NCI-H82 treated with DMSO at 0.1 percent for 48 hours (cell line): ENCODE results near the gene TMEM131L.
"Not testable (repeated sequence)": the region's sequence is repeated elsewhere in the genome, so short reads cannot be mapped to it uniquely, and the experiment has no call there.

Experiments used
- DNase-seq: peaks from one replicate; lab custom pipeline; 2025; ENCODE audit not compliant: unreplicated experiment; lab: John Stamatoyannopoulos, UW

Gene TMEM131L

GRCh38 chr4:153448003-153448731 lies 18.0 kb upstream of the TMEM131L start:
- DNase-seq = no peak

- DNase-seq = no peak
Measured at GRCh38 chr4:153449338-153449737, 16.8 kb upstream of the TMEM131L start.

GRCh38 chr4:153450544-153450917 lies 15.6 kb upstream of the TMEM131L start:
- no peak for DNase-seq

GRCh38 chr4:153451145-153451544 lies 15.0 kb upstream of the TMEM131L start:
- DNase-seq = not testable (repeated sequence)

- no peak for DNase-seq
Measured at GRCh38 chr4:153451911-153452657, 14.1 kb upstream of the TMEM131L start.

GRCh38 chr4:153452658-153453378 lies 13.3 kb upstream of the TMEM131L start:
- no peak for DNase-seq

GRCh38 chr4:153453402-153453801 lies 12.8 kb upstream of the TMEM131L start:
- DNase-seq = no peak

- DNase-seq = no peak
Measured at GRCh38 chr4:153458969-153459368, 7.2 kb upstream of the TMEM131L start.

GRCh38 chr4:153461549-153461948 lies 4.6 kb upstream of the TMEM131L start:
- not testable (repeated sequence) for DNase-seq

GRCh38 chr4:153464068-153464467 lies 2.1 kb upstream of the TMEM131L start:
- DNase-seq = peak; percentile 66

- no peak for DNase-seq
Measured at GRCh38 chr4:153465140-153465539, 1.0 kb upstream of the TMEM131L start.

- no peak for DNase-seq
Measured at GRCh38 chr4:153465615-153466080, 512 bp upstream of the TMEM131L start.

GRCh38 chr4:153466949-153467896 lies 1.1 kb downstream of the TMEM131L start:
- DNase-seq = no peak

GRCh38 chr4:153467897-153468262 lies 1.7 kb downstream of the TMEM131L start:
- DNase-seq = no peak

GRCh38 chr4:153468587-153468986 lies 2.4 kb downstream of the TMEM131L start:
- no peak for DNase-seq

- DNase-seq = no peak
Measured at GRCh38 chr4:153469031-153469430, 2.9 kb downstream of the TMEM131L start.

GRCh38 chr4:153471071-153471697 lies 5.0 kb downstream of the TMEM131L start:
- DNase-seq = not testable (repeated sequence)

- DNase-seq = no peak
Measured at GRCh38 chr4:153471698-153472093, 5.5 kb downstream of the TMEM131L start.

- no peak for DNase-seq
Measured at GRCh38 chr4:153472122-153473037, 6.2 kb downstream of the TMEM131L start.
